MM.1S (cell line): ENCODE data around the gene SIX3.

ENCODE experiments used
- DNase-seq: peaks from one replicate; pipeline ENCODE4 v3.0.0-alpha.2; 2015
- H2AFZ ChIP-seq: fragments of 300-600 bp; sonication (generic); 2 replicates; pipeline ENCODE4 v1.6.0; 2016; ENCODE audit warnings: antibody characterized with exemption, low read length
- H3F3A ChIP-seq: fragments of 300-600 bp; sonication (generic); 2 replicates; pipeline ENCODE4 v1.6.1; 2016; ENCODE audit warnings: mild to moderate bottlenecking, antibody characterized with exemption, low read length, moderate library complexity, mixed read lengths; ENCODE audit not compliant: insufficient read depth
- H3K27ac ChIP-seq: fragments of 300-600 bp; sonication (generic); 2 replicates; pipeline ENCODE4 v1.5.1; 2016; ENCODE audit warnings: mild to moderate bottlenecking, low read length
- H3K27me3 ChIP-seq: fragments of 300-600 bp; sonication (generic); replicated peaks from 2 replicates; pipeline ENCODE4 v1.6.0; 2016; ENCODE audit warnings: low read length; ENCODE audit not compliant: insufficient read depth
- H3K36me3 ChIP-seq: fragments of 300-600 bp; sonication (generic); replicated peaks from 2 replicates; pipeline ENCODE4 v1.6.1; 2016; ENCODE audit warnings: mild to moderate bottlenecking, low read length, mixed read lengths; ENCODE audit not compliant: insufficient read depth
- H3K4me1 ChIP-seq: fragments of 300-600 bp; sonication (generic); 2 replicates; pipeline ENCODE4 v1.6.1; 2016; ENCODE audit warnings: low read length, mixed read lengths
- H3K4me2 ChIP-seq: fragments of 300-600 bp; sonication (generic); 2 replicates; pipeline ENCODE4 v1.6.0; 2016; ENCODE audit warnings: low read depth, low read length
- H3K4me3 ChIP-seq: fragments of 300-600 bp; sonication (generic); 2 replicates; pipeline ENCODE4 v1.5.1; 2016; ENCODE audit warnings: low read length, mixed read lengths
- H3K79me2 ChIP-seq: fragments of 300-600 bp; sonication (generic); 2 replicates; pipeline ENCODE4 v1.6.1; 2016; ENCODE audit warnings: mixed run types, low read length, mixed read lengths
- H3K9ac ChIP-seq: fragments of 300-600 bp; sonication (generic); 2 replicates; pipeline ENCODE4 v1.6.1; 2016; ENCODE audit warnings: low read length, mixed read lengths
- H3K9me2 ChIP-seq: fragments of 300-600 bp; sonication (generic); replicated peaks from 2 replicates; pipeline ENCODE4 v1.6.1; 2016; ENCODE audit warnings: mild to moderate bottlenecking, low read length, mixed read lengths; ENCODE audit not compliant: insufficient read depth
- H3K9me3 ChIP-seq: fragments of 300-600 bp; sonication (generic); replicated peaks from 2 replicates; pipeline ENCODE4 v1.6.1; 2016; ENCODE audit warnings: mild to moderate bottlenecking, low read length, mixed read lengths; ENCODE audit not compliant: insufficient read depth
- H4K20me1 ChIP-seq: fragments of 300-600 bp; sonication (generic); 2 replicates; pipeline ENCODE4 v1.6.1; 2016; ENCODE audit warnings: mild to moderate bottlenecking, low read length, moderate library complexity, mixed read lengths; ENCODE audit not compliant: insufficient read depth
- EZH2 ChIP-seq: fragments of 300-600 bp; sonication (generic); optimal IDR thresholded peaks from 2 replicates; pipeline ENCODE3; 2017; ENCODE audit warnings: low read depth, mild to moderate bottlenecking, antibody characterized with exemption, low read length, mixed read lengths
- EZH2phosphoT487 ChIP-seq: fragments of 300-600 bp; sonication (generic); IDR thresholded peaks from 2 replicates; pipeline ENCODE4 v1.6.1; 2018; ENCODE audit warnings: antibody characterized with exemption, low read length
- TF ChIP-seq, protein P1 (sequence below): fragments of 300-600 bp; sonication (generic); IDR thresholded peaks from 2 replicates; pipeline ENCODE4 v1.5.1; 2016; ENCODE audit warnings: antibody characterized with exemption, low read length, mixed read lengths

SIX3 gene

DNA sequence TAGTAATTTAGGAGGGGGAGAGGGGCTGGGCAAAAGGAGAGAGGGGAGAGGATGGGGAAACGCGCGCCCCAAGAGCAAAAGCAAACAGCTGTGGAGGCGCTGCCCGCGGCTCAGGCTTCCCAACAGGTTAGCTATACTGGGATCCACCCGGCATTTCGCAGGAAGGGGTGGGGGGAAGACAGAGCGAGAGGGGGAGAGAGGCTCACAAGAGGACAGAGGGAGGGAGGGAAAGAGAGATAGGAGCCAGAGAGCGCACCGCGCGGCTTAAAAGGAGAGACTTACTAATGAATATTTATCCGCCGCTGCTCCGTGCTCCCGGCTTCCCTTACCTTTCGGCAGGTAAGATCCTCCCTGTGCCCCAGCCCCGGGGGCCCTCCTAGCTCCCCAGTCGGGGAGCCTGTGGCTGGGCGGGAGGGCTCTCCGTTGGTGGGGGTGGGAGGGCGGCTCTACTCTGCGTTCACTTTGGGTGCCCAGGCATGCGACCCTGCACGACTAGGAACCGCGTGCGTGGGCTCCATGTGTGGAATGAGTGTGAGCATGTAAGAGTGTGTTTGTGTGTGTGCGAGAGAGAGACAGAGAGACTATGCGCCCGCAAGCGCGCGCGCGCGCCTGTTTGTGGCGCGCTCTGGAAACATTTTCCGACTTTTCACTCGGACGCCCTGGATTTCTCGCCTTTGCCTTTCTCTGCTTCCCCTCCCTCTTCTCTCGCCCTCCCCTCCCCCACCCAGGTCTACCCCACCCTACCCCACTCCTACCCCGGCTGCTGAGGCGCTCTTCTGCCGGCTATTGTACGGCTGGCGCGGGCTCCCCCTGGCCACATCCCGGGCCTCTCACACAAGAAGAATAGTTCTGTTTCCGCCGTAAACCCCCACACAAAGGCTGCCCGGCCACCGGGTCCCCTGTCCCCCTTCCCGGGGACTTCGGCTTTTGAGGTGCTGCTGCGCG lies 7.2 kb upstream of the SIX3 start:
- Histone ChIP-seq H3K79me2 (no peaks in the 10 kb centered on the region), H3K4me3 (no peak overlapping the region), H3K27me3 (peaks cover 86% of the 10 kb centered on the region), H3K4me1 (no peaks in the 10 kb centered on the region; the same call in 1 of the 2 replicates), H3K9ac (no peak overlapping the region), H3K9me2 (no peaks in the 10 kb centered on the region), H3K4me2 (no peak overlapping the region), H3F3A (no peaks in the 10 kb centered on the region), H2AFZ (no peak overlapping the region), H3K36me3 (no peaks in the 10 kb centered on the region), H3K9me3 (no peaks in the 10 kb centered on the region), H3K27ac (no peak overlapping the region), H4K20me1 (no peaks in the 10 kb centered on the region)
- TF ChIP-seq EZH2: no peak
- TF ChIP-seq, protein P1, sequence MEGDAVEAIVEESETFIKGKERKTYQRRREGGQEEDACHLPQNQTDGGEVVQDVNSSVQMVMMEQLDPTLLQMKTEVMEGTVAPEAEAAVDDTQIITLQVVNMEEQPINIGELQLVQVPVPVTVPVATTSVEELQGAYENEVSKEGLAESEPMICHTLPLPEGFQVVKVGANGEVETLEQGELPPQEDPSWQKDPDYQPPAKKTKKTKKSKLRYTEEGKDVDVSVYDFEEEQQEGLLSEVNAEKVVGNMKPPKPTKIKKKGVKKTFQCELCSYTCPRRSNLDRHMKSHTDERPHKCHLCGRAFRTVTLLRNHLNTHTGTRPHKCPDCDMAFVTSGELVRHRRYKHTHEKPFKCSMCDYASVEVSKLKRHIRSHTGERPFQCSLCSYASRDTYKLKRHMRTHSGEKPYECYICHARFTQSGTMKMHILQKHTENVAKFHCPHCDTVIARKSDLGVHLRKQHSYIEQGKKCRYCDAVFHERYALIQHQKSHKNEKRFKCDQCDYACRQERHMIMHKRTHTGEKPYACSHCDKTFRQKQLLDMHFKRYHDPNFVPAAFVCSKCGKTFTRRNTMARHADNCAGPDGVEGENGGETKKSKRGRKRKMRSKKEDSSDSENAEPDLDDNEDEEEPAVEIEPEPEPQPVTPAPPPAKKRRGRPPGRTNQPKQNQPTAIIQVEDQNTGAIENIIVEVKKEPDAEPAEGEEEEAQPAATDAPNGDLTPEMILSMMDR: no peak
- no peak for TF ChIP-seq EZH2phosphoT487
- no peak for DNase-seq

DNA sequence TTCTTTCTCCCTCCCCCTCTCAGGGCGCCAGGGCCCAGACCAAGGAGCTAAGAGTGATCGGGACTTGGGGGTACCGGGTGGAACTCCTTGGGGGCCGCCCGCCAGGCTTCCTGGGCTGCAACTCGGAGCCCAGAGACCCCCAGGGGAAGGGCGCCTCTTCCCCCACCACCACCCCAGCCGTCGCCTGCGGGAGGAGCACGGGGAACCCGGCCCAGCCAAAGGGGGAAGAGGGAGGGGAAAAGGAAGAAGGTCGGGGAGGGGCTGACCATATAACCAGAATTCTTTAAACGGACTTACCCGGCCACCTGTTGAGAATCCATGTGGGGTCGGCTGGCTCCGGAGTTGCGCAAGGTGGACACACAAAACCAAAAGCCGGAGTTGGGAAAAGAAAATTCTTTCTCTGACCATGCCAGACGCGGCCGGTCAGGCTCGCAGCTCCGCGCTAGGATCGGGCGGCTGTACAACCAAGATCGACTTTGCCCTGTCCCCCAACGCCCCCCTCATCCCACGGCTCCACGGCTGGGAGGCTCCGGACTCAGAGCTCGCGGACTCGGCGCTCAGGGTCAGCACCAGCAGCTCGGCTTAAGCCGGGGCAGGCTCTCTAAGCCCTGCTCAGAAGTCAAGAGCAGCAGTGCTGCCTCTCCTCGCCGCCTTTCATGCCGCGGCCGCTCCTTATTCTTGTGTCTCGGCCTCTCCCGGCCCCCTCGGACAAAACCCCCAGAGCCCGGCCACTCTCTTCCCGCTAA lies 6.3 kb upstream of the SIX3 start:
- Histone ChIP-seq H3K36me3 (no peaks in the 10 kb centered on the region), H4K20me1 (no peaks in the 10 kb centered on the region), H3K4me3 (no peak overlapping the region), H3K27me3 (peaks cover 94% of the 10 kb centered on the region), H3K9me2 (no peaks in the 10 kb centered on the region), H3K4me2 (no peak overlapping the region), H2AFZ (no peak overlapping the region), H3K9ac (no peak overlapping the region), H3K27ac (no peak overlapping the region), H3K79me2 (no peaks in the 10 kb centered on the region), H3K4me1 (no peaks in the 10 kb centered on the region; the same call in 1 of the 2 replicates), H3F3A (no peaks in the 10 kb centered on the region), H3K9me3 (no peaks in the 10 kb centered on the region)
- TF ChIP-seq EZH2: peak; percentile 23
- TF ChIP-seq, protein P1: no peak
- no peak for DNase-seq

DNA sequence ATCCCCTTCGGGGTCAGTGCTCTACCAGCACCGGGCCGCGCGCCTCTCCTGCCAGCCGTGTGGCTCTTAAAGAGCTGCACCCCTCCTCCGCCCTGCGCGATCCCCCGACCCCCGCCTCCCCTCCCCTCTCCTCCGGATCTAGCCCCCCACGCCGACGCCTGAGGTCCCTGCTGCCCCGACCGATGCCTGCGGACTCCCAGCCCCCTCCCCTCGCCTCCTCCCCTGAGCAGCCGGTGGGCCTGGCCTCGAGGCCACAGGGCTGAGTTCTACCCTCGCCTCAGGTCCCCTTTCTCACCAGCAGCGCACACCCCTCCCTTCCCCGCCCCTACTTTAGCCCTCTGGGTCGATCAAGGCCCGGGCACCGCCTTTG lies 5.8 kb upstream of the SIX3 start:
- H4K20me1 ChIP-seq: no peaks in the 10 kb centered on the region
- H3K27me3 ChIP-seq: peaks cover 97% of the 10 kb centered on the region

More for the DNA sequence above, 5.8 kb upstream of the SIX3 start:
- Histone ChIP-seq H3K4me1 (no peaks in the 10 kb centered on the region), H2AFZ (no peak overlapping the region), H3K9me3 (no peaks in the 10 kb centered on the region), H3K4me3 (no peak overlapping the region), H3K9me2 (no peaks in the 10 kb centered on the region), H3K9ac (no peak overlapping the region), H3K27ac (no peak overlapping the region), H3F3A (no peaks in the 10 kb centered on the region), H3K36me3 (no peaks in the 10 kb centered on the region), H3K79me2 (no peaks in the 10 kb centered on the region), H3K4me2 (no peak overlapping the region)
- DNase-seq: no peak
- TF ChIP-seq EZH2phosphoT487 (no peak), EZH2 (no peak)
- TF ChIP-seq, protein P1: no peak
